ENCODE measurements around the gene LEO1.
A peak's percentile ranks its signal among the peaks of the same experiment; 100 is the strongest.

LEO1 gene

DNA sequence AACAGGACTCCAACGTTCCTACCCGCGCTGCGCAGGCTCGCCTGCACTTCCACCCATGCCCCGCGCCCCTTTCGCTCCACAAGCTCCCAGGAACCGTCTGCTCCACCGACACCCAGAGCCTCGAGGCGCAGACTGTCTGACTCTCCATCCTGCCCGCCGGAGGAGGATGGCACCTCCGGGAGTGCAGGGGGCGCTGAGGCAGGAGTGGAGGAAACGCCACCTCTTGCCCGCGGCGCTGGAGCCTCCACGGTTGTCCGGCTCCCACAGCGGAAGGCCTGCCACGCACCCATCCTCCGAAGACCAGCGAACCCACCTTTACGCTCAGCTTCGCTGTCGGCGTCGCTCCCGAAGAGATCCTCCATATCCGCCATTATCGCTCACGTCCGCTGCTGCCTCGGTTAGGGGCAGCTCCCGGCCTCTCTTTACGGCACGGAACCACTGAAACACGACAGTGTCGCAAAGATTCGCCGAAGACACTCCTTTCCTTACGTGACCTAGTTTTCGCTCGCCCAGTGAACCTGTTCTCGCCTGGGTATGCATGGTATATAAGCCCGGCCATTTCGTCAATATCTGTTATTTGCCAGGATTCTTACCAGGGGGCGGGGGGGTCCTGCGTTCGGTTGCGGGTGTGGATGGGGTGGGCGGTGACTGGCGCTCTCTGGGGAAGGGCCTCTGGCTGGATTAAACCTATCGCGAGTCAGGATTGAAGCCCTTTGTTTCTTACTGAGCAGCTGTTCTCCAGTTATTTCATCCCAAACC is at the start of gene LEO1:
TSS of gene LEO1 (minus strand) at position 404 of the 759 bp plus-strand sequence. CDS start at position 371, 33 bp downstream.
- DNase-seq (ENCODE audit: low spot score) = peak; percentile 94

GRCh38 chr15:52021128-52021671 is 49.6 kb upstream of the LEO1 start:
- DNase-seq (ENCODE audit: low spot score) = peak; percentile 86

DNA sequence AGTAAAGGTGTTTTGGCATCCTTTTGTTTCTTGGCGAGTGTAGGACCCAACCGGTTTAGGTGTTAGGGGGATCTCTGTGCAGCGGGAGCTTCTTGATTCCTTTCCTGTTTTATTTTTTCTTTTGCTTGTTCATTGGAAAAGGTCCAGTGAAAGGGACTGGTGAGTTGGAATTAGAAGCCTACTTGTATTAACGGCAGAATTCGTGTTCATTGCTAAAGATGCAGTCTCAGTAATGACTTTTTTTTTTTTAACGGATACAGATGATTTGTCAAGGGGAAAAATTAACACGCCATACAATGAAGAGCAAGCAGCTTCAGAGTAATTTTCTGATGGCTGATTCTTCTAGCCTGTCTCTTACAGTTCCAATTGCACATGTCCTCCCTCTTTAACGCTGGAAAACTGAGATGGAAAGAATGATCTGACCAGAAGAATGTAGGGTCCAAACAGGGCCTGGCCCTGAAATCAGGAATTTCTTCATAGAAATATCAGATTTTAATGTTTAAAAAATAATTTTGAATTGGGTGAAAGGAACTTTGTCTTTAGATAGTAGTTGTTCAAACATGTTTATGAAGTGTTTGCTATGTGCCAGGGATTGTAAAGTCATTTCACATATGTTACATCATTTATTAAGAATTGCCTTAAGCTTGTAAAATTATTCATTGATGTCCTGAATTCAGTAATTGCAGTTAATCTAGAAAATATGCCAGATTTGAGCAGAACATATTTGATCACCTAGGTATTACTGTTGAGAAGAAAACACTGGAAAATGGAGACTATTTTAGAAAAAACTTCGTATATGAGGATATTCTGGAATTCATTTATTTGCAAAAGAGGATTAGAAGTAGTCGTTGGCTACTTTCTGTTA is 48.9 kb upstream of the LEO1 start:
- DNase-seq (ENCODE audit: low spot score) = no peak

- peak; percentile 88 for DNase-seq (ENCODE audit: low spot score)
Measured at GRCh38 chr15:52019394-52020220, 48.0 kb upstream of the LEO1 start.

GRCh38 chr15:52018693-52019393 is 47.3 kb upstream of the LEO1 start, which contains the start of gene MAPK6:
MAPK6 (plus strand) TSS chr15:52019219; CDS start chr15:52046461, 27,242 bp downstream.
- peak; percentile 95 for DNase-seq (ENCODE audit: low spot score)

DNA sequence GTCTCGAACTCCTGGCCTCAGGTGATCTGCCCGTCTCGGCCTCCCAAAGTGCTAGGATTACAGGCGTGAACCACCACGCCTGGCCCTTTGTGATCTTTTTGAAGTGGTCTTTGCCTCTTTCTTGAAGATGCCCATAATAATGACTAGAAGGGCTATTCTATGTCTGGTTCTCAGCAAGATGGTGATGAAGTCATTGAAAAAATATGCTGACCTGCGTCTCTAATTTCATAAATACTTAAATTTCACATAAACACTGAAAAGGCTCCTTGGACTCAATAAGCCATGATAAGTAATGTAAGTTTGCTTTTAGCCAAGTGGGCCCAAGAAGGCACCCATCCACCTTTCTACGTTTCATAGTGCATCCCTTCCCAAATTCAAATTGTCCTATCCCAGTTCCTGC is 46.7 kb upstream of the LEO1 start:
- DNase-seq (ENCODE audit: low spot score) = no peak

- DNase-seq (ENCODE audit: low spot score) = no peak
Measured at GRCh38 chr15:52016316-52016715, 44.7 kb upstream of the LEO1 start.

DNA sequence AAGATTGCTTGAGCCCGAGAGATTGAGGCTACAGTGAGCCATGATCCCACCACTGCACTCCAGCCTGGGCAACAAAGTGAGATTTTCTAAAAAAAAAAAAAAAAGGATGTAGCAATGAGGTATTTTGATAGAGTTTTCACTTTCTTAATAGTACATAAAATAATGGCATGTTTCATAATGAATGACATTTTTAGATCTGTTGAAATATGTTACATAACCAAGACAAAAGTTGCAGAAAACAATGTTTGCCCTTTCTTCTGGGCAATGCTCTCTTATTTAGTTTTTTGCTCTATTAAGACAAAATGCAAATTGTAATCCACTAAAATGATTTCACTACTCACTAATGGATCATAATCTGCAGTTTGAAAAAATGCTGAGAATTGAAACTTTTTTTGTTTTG is 43.0 kb upstream of the LEO1 start:
- DNase-seq (ENCODE audit: low spot score) = no peak

- no peak for DNase-seq (ENCODE audit: low spot score)
Measured at GRCh38 chr15:52013151-52013791, 41.7 kb upstream of the LEO1 start.

GRCh38 chr15:52012210-52012609 is 40.6 kb upstream of the LEO1 start:
- no peak for DNase-seq (ENCODE audit: low spot score)

DNA sequence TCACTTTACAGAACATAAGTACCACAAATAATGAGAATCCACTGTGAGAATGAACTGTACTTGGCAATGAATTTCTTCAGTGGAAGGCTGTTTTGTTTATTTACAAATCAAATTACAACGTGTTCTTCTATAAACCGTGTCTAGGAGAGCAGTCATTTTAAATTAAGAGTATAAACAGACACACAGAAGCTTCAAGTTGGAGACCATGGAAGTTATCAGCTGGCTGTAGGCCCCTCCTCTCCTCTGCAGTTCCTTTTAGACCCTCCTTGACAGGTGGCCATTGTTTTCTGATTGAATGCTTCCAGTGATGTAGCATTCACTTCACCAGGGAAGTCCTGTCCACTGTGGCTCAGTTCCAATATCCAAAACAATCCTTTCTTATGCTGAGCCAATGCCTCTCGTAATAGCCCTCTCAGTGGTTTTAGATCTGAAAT is 40.1 kb upstream of the LEO1 start:
- no peak for DNase-seq (ENCODE audit: low spot score)

DNA sequence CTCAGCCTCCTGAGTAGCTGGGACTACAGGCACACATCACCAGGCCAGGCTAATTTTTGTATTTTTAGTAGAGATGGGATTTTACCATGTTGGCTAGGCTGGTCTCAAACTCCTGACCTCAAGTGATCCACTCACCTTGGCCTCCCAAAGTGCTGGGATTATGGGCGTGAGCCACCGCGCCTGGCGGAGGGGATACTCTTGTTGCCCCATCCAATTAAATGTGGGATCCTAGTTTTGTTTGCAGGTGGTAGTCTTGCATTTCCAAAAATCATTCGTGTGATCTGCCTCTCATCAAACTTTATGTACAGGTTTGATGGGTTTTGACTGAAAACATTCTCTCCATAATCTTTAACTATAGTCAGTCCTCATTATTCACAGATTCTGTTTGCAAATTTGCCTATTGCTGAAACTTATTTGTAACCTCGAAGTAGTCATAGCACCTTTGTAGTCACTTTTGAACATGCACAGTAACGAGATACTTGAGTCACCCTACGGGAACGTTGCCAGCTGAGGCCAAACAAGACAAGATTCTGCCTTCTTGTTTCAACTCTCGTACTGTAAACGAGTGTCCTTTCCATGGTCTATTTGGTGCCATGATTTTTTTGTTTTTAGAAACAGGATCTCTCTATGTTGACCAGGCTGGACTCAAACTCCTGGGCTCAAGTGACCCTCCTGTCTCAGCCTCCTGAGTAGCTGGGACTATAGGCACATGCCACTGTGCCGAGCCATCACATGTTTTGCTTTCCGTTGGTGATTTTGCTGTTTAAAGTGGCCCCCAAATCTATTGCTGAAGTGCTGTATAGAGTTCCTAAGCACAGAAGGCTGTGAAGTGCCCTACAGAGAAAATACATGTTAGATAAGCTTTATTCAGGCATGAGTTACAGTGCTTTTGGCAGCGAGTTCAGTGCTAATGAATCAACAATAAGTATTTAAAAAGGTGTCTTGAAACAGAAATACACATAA is 39.3 kb upstream of the LEO1 start:
- peak; percentile 67 for DNase-seq (ENCODE audit: low spot score)

DNA sequence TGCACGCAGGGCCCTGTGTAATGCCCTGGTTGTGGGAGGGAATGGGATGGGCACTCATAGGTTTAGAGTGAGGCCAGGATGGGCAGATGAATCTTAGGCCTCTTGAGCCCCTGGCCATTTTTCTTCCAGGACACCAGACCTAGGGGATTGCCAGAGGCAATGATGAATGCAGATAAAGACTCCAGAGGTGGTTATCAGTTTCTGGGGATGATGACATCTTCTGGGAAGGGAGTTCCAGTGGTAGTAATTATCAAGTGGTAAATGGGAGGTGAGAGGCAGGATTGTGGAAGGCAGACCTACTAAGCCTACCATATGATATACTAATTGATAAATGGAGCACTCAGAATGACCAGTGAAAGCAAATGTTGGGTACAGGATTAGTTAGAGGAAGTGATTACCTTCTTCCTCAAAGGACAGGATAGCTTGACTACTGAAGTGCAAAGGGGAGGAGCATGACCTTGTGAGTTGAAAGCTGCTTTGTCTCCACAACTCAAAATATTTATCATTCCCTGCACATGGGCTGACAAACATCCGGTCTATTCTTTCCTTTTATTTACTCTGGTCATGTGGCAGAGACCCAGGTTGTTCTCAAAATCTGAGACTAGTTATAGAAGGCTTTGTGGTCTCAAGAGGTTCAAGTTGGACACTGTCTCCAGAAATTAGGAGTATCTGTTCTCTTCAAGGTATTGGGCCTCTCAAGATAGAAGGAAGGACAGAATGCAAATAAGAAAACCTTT is 37.3 kb upstream of the LEO1 start:
- DNase-seq (ENCODE audit: low spot score) = no peak

GRCh38 chr15:52008359-52008697 is 36.8 kb upstream of the LEO1 start:
- no peak for DNase-seq (ENCODE audit: low spot score)

GRCh38 chr15:52006702-52007340 is 35.2 kb upstream of the LEO1 start:
- no peak for DNase-seq (ENCODE audit: low spot score)

DNA sequence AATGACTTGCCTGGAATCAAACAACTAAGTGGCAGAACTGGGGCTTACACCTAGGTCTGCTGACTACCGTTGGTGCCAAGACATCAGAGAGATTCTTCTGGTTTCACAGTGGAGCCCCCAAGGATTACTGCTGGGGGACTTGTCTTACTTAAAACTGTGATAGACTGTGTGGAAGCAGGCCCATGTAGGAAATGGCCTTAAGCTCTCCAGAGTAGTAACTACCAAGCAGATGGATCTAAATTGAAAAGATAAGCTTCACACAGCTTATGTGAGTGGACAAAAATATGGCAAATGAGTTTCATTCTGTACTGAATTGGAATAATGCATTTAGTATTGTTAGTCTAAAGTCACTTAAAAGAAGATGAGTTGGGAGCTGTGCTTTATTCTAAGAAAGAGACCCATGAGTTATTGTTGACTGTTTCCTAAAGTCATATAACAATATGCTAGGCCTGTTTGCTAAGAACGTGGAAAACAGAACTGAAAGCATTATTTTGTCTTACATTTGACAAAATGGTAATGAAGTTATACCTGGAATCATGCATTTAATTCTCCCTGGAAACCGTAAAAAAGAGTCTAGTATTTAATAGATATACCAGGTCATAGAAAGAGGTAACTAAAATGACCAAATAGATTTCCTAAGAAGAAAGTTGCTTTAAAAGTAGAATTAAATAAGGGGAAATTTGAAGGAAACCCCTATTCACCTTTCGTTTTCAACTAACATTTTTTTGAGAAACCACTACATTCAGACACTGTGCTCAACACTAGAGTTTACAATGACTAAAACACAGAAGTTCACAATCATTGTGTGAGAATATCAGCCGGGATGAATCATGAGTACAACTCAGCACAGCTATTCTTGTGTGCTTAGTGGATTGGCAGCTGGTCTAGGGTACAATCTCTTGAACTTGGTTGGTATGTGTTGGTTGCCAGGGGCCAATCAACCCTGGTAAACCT is 34.4 kb upstream of the LEO1 start:
- DNase-seq (ENCODE audit: low spot score) = no peak

- no peak for DNase-seq (ENCODE audit: low spot score)
Measured at GRCh38 chr15:52004806-52005205, 33.2 kb upstream of the LEO1 start.

All from hematopoietic multipotent progenitor cell treated with erythropoietin and hydrocortisone succinate and interleukin-3 and kit ligand, for 17 days (in vitro differentiated cells).